Measurements from ENCODE around the gene SLC38A2.

- TF ChIP-seq CTCF (IDR thresholded peaks at IDR 0.05; ENCODE audit: insufficient read depth, low read depth, low read length) (no peak), EZH2 (IDR thresholded peaks at IDR 0.05; ENCODE audit: insufficient read depth, low read length) (no peak)
Observed at GRCh38 chr12:46380881-46381280, 8.3 kb upstream of the SLC38A2 start.
